MM.1S (cell line): ENCODE data around the gene HYAL2.

ENCODE experiments used
- DNase-seq: peaks from one replicate; pipeline ENCODE4 v3.0.0-alpha.2; 2015
- H2AFZ ChIP-seq: fragments of 300-600 bp; sonication (generic); 2 replicates; pipeline ENCODE4 v1.6.0; 2016; ENCODE audit warnings: antibody characterized with exemption, low read length
- H3F3A ChIP-seq: fragments of 300-600 bp; sonication (generic); 2 replicates; pipeline ENCODE4 v1.6.1; 2016; ENCODE audit warnings: mild to moderate bottlenecking, antibody characterized with exemption, low read length, moderate library complexity, mixed read lengths; ENCODE audit not compliant: insufficient read depth
- H3K27ac ChIP-seq: fragments of 300-600 bp; sonication (generic); 2 replicates; pipeline ENCODE4 v1.5.1; 2016; ENCODE audit warnings: mild to moderate bottlenecking, low read length
- H3K27me3 ChIP-seq: fragments of 300-600 bp; sonication (generic); replicated peaks from 2 replicates; pipeline ENCODE4 v1.6.0; 2016; ENCODE audit warnings: low read length; ENCODE audit not compliant: insufficient read depth
- H3K36me3 ChIP-seq: fragments of 300-600 bp; sonication (generic); replicated peaks from 2 replicates; pipeline ENCODE4 v1.6.1; 2016; ENCODE audit warnings: mild to moderate bottlenecking, low read length, mixed read lengths; ENCODE audit not compliant: insufficient read depth
- H3K4me1 ChIP-seq: fragments of 300-600 bp; sonication (generic); 2 replicates; pipeline ENCODE4 v1.6.1; 2016; ENCODE audit warnings: low read length, mixed read lengths
- H3K4me2 ChIP-seq: fragments of 300-600 bp; sonication (generic); 2 replicates; pipeline ENCODE4 v1.6.0; 2016; ENCODE audit warnings: low read depth, low read length
- H3K4me3 ChIP-seq: fragments of 300-600 bp; sonication (generic); 2 replicates; pipeline ENCODE4 v1.5.1; 2016; ENCODE audit warnings: low read length, mixed read lengths
- H3K79me2 ChIP-seq: fragments of 300-600 bp; sonication (generic); 2 replicates; pipeline ENCODE4 v1.6.1; 2016; ENCODE audit warnings: mixed run types, low read length, mixed read lengths
- H3K9ac ChIP-seq: fragments of 300-600 bp; sonication (generic); 2 replicates; pipeline ENCODE4 v1.6.1; 2016; ENCODE audit warnings: low read length, mixed read lengths
- H3K9me2 ChIP-seq: fragments of 300-600 bp; sonication (generic); replicated peaks from 2 replicates; pipeline ENCODE4 v1.6.1; 2016; ENCODE audit warnings: mild to moderate bottlenecking, low read length, mixed read lengths; ENCODE audit not compliant: insufficient read depth
- H3K9me3 ChIP-seq: fragments of 300-600 bp; sonication (generic); replicated peaks from 2 replicates; pipeline ENCODE4 v1.6.1; 2016; ENCODE audit warnings: mild to moderate bottlenecking, low read length, mixed read lengths; ENCODE audit not compliant: insufficient read depth
- H4K20me1 ChIP-seq: fragments of 300-600 bp; sonication (generic); 2 replicates; pipeline ENCODE4 v1.6.1; 2016; ENCODE audit warnings: mild to moderate bottlenecking, low read length, moderate library complexity, mixed read lengths; ENCODE audit not compliant: insufficient read depth
- EZH2 ChIP-seq: fragments of 300-600 bp; sonication (generic); optimal IDR thresholded peaks from 2 replicates; pipeline ENCODE3; 2017; ENCODE audit warnings: low read depth, mild to moderate bottlenecking, antibody characterized with exemption, low read length, mixed read lengths
- EZH2phosphoT487 ChIP-seq: fragments of 300-600 bp; sonication (generic); IDR thresholded peaks from 2 replicates; pipeline ENCODE4 v1.6.1; 2018; ENCODE audit warnings: antibody characterized with exemption, low read length
- TF ChIP-seq, protein P1 (sequence below): fragments of 300-600 bp; sonication (generic); IDR thresholded peaks from 2 replicates; pipeline ENCODE4 v1.5.1; 2016; ENCODE audit warnings: antibody characterized with exemption, low read length, mixed read lengths

Gene HYAL2

GRCh38 chr3:50341996-50342650 lies 19.6 kb upstream of the HYAL2 start:
- Histone ChIP-seq H3K27me3 (peaks cover 10% of the 10 kb centered on the region; the same call in 1 of the 2 replicates), H3K79me2 (peaks cover 6% of the 10 kb centered on the region), H2AFZ (no peak overlapping the region), H3K9me2 (no peaks in the 10 kb centered on the region), H3K4me2 (no peak overlapping the region), H3K36me3 (no peaks in the 10 kb centered on the region), H3F3A (peaks cover 7% of the 10 kb centered on the region; the same call in 1 of the 2 replicates), H3K9me3 (no peaks in the 10 kb centered on the region), H4K20me1 (no peaks in the 10 kb centered on the region), H3K27ac (no peak overlapping the region), H3K4me1 (peaks cover 10% of the 10 kb centered on the region), H3K4me3 (no peak overlapping the region), H3K9ac (no peak overlapping the region)
- TF ChIP-seq EZH2 = no peak
- TF ChIP-seq, protein P1, sequence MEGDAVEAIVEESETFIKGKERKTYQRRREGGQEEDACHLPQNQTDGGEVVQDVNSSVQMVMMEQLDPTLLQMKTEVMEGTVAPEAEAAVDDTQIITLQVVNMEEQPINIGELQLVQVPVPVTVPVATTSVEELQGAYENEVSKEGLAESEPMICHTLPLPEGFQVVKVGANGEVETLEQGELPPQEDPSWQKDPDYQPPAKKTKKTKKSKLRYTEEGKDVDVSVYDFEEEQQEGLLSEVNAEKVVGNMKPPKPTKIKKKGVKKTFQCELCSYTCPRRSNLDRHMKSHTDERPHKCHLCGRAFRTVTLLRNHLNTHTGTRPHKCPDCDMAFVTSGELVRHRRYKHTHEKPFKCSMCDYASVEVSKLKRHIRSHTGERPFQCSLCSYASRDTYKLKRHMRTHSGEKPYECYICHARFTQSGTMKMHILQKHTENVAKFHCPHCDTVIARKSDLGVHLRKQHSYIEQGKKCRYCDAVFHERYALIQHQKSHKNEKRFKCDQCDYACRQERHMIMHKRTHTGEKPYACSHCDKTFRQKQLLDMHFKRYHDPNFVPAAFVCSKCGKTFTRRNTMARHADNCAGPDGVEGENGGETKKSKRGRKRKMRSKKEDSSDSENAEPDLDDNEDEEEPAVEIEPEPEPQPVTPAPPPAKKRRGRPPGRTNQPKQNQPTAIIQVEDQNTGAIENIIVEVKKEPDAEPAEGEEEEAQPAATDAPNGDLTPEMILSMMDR = no peak
- no peak for DNase-seq

- Histone ChIP-seq H3K4me1 (peaks cover 10% of the 10 kb centered on the region), H3K9me3 (no peaks in the 10 kb centered on the region), H3F3A (peaks cover 11% of the 10 kb centered on the region), H3K27ac (no peak overlapping the region), H3K9ac (no peak overlapping the region), H3K9me2 (no peaks in the 10 kb centered on the region), H3K27me3 (peaks cover 10% of the 10 kb centered on the region; the same call in 1 of the 2 replicates), H3K4me3 (no peak overlapping the region), H3K79me2 (peaks cover 12% of the 10 kb centered on the region), H3K36me3 (no peaks in the 10 kb centered on the region), H3K4me2 (no peak overlapping the region), H2AFZ (no peak overlapping the region), H4K20me1 (no peaks in the 10 kb centered on the region)
- TF ChIP-seq, protein P1 = no peak
- no peak for TF ChIP-seq EZH2
- no peak for TF ChIP-seq EZH2phosphoT487
- DNase-seq = no peak
Observed at GRCh38 chr3:50341537-50341936, 19.0 kb upstream of the HYAL2 start.

- Histone ChIP-seq H3K9me3 (no peaks in the 10 kb centered on the region), H2AFZ (peak within 1 kb of the TSS; percentile 59; the same call in 1 of the 2 replicates), H3K4me1 (peaks cover 7% of the 10 kb centered on the region), H3K36me3 (no peaks in the 10 kb centered on the region), H3K9ac (no peak within 1 kb of the TSS), H3K79me2 (peaks cover 21% of the 10 kb centered on the region), H3K27ac (no peak within 1 kb of the TSS), H3K9me2 (no peaks in the 10 kb centered on the region), H4K20me1 (no peaks in the 10 kb centered on the region), H3K4me3 (peak within 1 kb of the TSS; percentile 30; the same call in 1 of the 2 replicates), H3K27me3 (peaks cover 10% of the 10 kb centered on the region; the same call in 1 of the 2 replicates), H3F3A (peaks cover 17% of the 10 kb centered on the region), H3K4me2 (peak within 1 kb of the TSS; percentile 67; the same call in 1 of the 2 replicates)
- DNase-seq = no peak
- TF ChIP-seq, protein P1 = no peak
- no peak for TF ChIP-seq EZH2phosphoT487
- no peak for TF ChIP-seq EZH2
Observed at GRCh38 chr3:50340448-50341329, 18.1 kb upstream of the HYAL2 start, which contains the start of gene RASSF1. TSS of gene RASSF1 (minus strand) at chr3:50340836. CDS start at chr3:50340805, 31 bp downstream.
